Ovary (tissue), 9 donors: Measurements from ENCODE around the gene RNASE2. TPM values are rescaled to one million over a fixed set of nuclear protein-coding genes. Genes with fewer than 3 reads are reported as not detected.
A peak's percentile ranks its signal among the peaks of the same experiment; 100 is the strongest.

Source experiments
- DNase-seq, 5 donors: peaks; one replicate each; pipeline ENCODE4 v3.0.0-alpha.2; 2019 to 2020
- H3K27ac ChIP-seq, 2 donors: fragments of 200-600 bp; one replicate each; pipeline versions ENCODE4 v1.5.1 to v1.8.0; 2019 to 2022
- H3K27me3 ChIP-seq: fragments of 200-600 bp; one replicate; pipeline ENCODE4 v1.8.0; 2022
- H3K36me3 ChIP-seq: fragments of 200-600 bp; sonication (generic); one replicate; pipeline ENCODE4 v1.5.1; 2019
- H3K4me1 ChIP-seq: one replicate; pipeline ENCODE4 v1.8.1; 2013; ENCODE audit warnings: mild to moderate bottlenecking, moderate library complexity; ENCODE audit not compliant: insufficient read depth
- H3K4me3 ChIP-seq: fragments of 200-600 bp; sonication (generic); one replicate; pipeline ENCODE4 v1.5.1; 2017
- H3K9me3 ChIP-seq, 2 donors: fragments of 200-600 bp in 1 of 2; sonication (generic) in 1 of 2; one replicate each; pipeline versions ENCODE4 v1.5.1 to v1.8.1; 2013 to 2019; ENCODE audit warnings: mild to moderate bottlenecking in 1 of 2, moderate library complexity in 1 of 2
- CTCF ChIP-seq, 3 donors: fragments of 450-650 bp in 2 of 3; fragments of 200-600 bp in 1 of 3; IDR thresholded peaks; one replicate each; pipeline versions ENCODE4 v1.5.1 to v1.8.0; 2016 to 2022; ENCODE audit warnings: antibody characterized with exemption in 3 of 3, mild to moderate bottlenecking in 1 of 3
- EP300 ChIP-seq: sonication (generic); formaldehyde crosslinking; IDR thresholded peaks from one replicate; pipeline ENCODE4 v1.6.1; 2017; ENCODE audit warnings: antibody characterized with exemption
- POLR2A ChIP-seq: fragments of 450-650 bp; IDR thresholded peaks from one replicate; pipeline ENCODE4 v1.6.1; 2017; ENCODE audit warnings: antibody characterized with exemption, mild to moderate bottlenecking, moderate library complexity
- WGBS, 3 donors: extraction: QIAGEN DNeasy Blood & Tissue Kit in 1 of 3; methylation state at CpG; one replicate each; pipeline versions ENCODE4 v1.1.5 to v1.1.7; 2013 to 2017; 5-methylcytosine and 5-hydroxymethylcytosine counted together
- intact Hi-C, 4 donors: fragments of 100-400 bp; cut with DNase I; formaldehyde crosslinking; loops; one replicate each; pipeline versions ENCODE4 v1.11.0 to v1.15.1; 2022 to 2023
- polyA plus RNA-seq, 2 donors: library from polyadenylated mRNA; stranded (reverse); fragments of 200-250 nt in 1 of 2; fragments of 350-450 nt in 1 of 2; fragmentation: Illumina TruSeq in 1 of 2; extraction: RNeasy Lipid Tissue Mini Kit (QIAGEN cat#74804) in 1 of 2; gene quantifications; one replicate each; pipeline ENCODE4 v1.2.3, GENCODE V29; 2013 to 2014
- total RNA-seq, 7 donors: library from RNA; depleted of rRNA in 2 of 7; stranded (reverse); fragments of >200 nt in 2 of 7; fragmentation: NEBNext Ultra II Directional in 3 of 7; extraction: Animal tissue kit (Norgen Biotek cat#: 25700) in 3 of 7; gene quantifications; one replicate each; pipeline versions ENCODE4 v1.1.0 to v1.2.4, GENCODE V29; 2016 to 2023
- donor health status: DM: no; HTN: no; CAD: no; lungs with moderate emphysema.
- donor health status: DM: no; HTN: no; CAD: no.
- donor health status: Bipolar disorder and iron deficiency.
- donor health status: DM: yes; HTN: yes; CAD: no.
- donor health status: DM: no; HTN: no; CAD: no.
- donor health status: DM: yes; HTN: yes; CAD: no.

The RNASE2 gene
- total and polyA plus RNA-seq, 9 donors: 0.38 to 3.0 (median 1.2) TPM; not detected in 1

DNA sequence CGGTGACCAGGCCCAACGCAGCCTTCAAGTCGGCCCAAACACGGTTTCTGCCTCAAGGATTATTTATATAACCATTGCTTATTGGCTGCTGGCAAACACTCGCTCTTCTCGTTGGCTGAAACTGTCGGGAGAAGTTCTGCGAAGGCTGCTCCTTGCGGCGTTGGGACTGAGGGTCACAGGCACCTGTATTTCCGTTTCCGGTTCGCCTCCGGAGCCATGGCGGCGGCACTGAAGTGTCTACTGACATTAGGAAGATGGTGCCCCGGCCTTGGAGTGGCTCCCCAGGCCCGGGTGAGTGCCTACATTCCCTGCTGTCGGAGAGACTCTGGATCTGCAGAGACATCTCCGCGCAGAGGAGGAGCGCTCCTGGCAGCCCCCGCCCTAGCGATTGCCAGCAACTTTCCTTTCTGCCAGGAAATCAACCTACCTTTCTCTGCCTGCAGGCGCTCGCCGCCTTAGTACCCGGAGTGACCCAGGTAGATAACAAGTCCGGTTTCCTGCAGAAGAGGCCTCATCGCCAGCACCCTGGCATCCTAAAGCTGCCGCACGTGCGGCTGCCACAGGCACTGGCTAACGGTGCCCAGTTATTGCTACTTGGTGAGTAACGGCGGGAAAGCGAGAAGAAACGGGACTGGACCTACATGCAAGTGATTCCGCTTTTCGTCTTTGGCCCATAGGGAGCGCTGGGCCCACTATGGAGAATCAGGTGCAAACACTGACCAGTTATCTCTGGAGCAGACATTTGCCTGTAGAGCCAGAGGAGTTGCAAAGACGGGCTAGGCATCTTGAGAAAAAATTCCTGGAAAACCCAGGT is 34.7 kb downstream of the RNASE2 start, which contains the start of gene METTL17:
TSS of gene METTL17 (plus strand) at position 194 of the 814 bp plus-strand sequence. CDS start at position 217, 23 bp downstream.
- Histone ChIP-seq H3K4me3 (peak within 1 kb of the TSS; percentile 91), H3K27me3 (no peaks in the 10 kb centered on the region), H3K36me3 (no peaks in the 10 kb centered on the region), H3K27ac (peak within 1 kb of the TSS; percentile 23 to 67), H3K4me1 (peaks cover 8% of the 10 kb centered on the region), H3K9me3 (no peaks in the 10 kb centered on the region)
- TF ChIP-seq POLR2A (peak; percentile 54), CTCF (IDR thresholded peaks at IDR 0.05) (peak in 1 of 3 donors; percentile 25), EP300 (no peak)
- DNase-seq: peak; percentile 88 to 93 (median 90)
- 0 to 1% (median 0%) methylated on average over 41 to 42 of the region's 42 CpGs for WGBS, 3 donors
- intact Hi-C loops: loop anchor here in 1 of 4 donors (10.0 kb wide), 1 partner anchor 55 kb away; the partner anchor contains the start of gene RNASE7

GRCh38 chr14:20996521-20996920 is 41.2 kb downstream of the RNASE2 start:
- no peak overlapping the region for H3K4me3 ChIP-seq
- no peak for DNase-seq
- intact Hi-C loops: loop anchor here in 1 of 4 donors (10.0 kb wide), 1 partner anchor 48 kb away; the partner anchor contains the start of gene RNASE7
- H3K9me3 ChIP-seq: no peaks in the 10 kb centered on the region
- TF ChIP-seq CTCF (IDR thresholded peaks at IDR 0.05): no peak
- no peak for TF ChIP-seq POLR2A
- no peak for TF ChIP-seq EP300
- peaks cover 1% of the 10 kb centered on the region for H3K4me1 ChIP-seq
- no peaks in the 10 kb centered on the region for H3K36me3 ChIP-seq
- 74 to 82% (median 80%) methylated on average over 14 of the region's 14 CpGs for WGBS, 3 donors
- H3K27ac ChIP-seq: no peak overlapping the region
- H3K27me3 ChIP-seq: no peaks in the 10 kb centered on the region

GRCh38 chr14:20997115-20997514 is 41.8 kb downstream of the RNASE2 start:
- no peaks in the 10 kb centered on the region for H3K36me3 ChIP-seq
- intact Hi-C loops: loop anchor here in 1 of 4 donors (10.0 kb wide), 1 partner anchor 48 kb away; the partner anchor contains the start of gene RNASE7
- WGBS, 3 donors: 47 to 70% (median 61%) methylated on average over 4 of the region's 4 CpGs

DNA sequence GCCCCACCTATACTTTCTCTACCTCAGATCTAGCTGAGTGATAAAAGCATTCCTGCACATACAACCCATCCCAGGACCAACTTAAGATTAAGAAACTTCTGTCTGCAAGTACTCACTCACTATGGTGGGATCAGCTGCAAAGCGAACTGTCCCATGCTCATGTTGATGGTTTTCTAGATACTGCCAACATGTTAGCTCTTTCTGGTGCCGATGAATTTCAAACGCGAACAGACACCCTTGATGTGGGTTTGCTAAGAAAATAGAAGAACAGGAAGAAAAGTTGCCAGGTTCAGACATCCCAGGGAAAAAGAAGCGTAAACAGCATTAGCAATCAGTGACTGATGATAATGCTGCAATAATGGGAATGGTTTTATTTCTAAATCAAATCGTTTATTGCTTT is 42.3 kb downstream of the RNASE2 start:
- WGBS, 3 donors: 65 to 78% (median 73%) methylated on average over 6 of the region's 6 CpGs
- no peaks in the 10 kb centered on the region for H3K9me3 ChIP-seq
- TF ChIP-seq EP300: no peak
- TF ChIP-seq POLR2A: no peak
- TF ChIP-seq CTCF (IDR thresholded peaks at IDR 0.05): no peak
- no peaks in the 10 kb centered on the region for H3K27me3 ChIP-seq
- no peak overlapping the region for H3K4me3 ChIP-seq
- no peaks in the 10 kb centered on the region for H3K36me3 ChIP-seq
- no peak for DNase-seq
- no peaks in the 10 kb centered on the region for H3K4me1 ChIP-seq
- no peak overlapping the region for H3K27ac ChIP-seq
- intact Hi-C loops: loop anchor here in 1 of 4 donors (10.0 kb wide), 1 partner anchor 47 kb away; the partner anchor contains the start of gene RNASE7

More at GRCh38 chr14:20997115-20997514, 41.8 kb downstream of the RNASE2 start:
- Histone ChIP-seq H3K4me3 (no peak overlapping the region), H3K27me3 (no peaks in the 10 kb centered on the region), H3K4me1 (no peaks in the 10 kb centered on the region), H3K9me3 (no peaks in the 10 kb centered on the region), H3K27ac (no peak overlapping the region)
- no peak for DNase-seq
- TF ChIP-seq CTCF (IDR thresholded peaks at IDR 0.05) (no peak), EP300 (no peak), POLR2A (no peak)
